HepG2 (cell line): ENCODE data around the gene BRSK2. TPM values are rescaled to one million over a fixed set of nuclear protein-coding genes. Genes with fewer than 3 reads are reported as not detected.

Experiments
- ATAC-seq: fragments of 200-7000 bp; cut with Tn5 transposase; 3 replicates; pipeline ENCODE4 v1.9.1; 2020; ENCODE audit warnings: mild to moderate bottlenecking, moderate library complexity
- BruUV-seq: library from RNA; stranded (reverse); fragments of 400-500 nt; replicated peaks from 2 replicates; lab custom pipeline; 2021; lab: Mats Ljungman, UMichigan
- CTCF ChIA-PET: fragments of 300-600 bp; formaldehyde crosslinking; extraction: SDS; loops from one replicate; lab custom pipeline; 2021; ENCODE audit warnings: low total read pairs, inconsistent platforms, low intra/inter-chr PET ratio; lab: Yijun Ruan, JAX
- POLR2A ChIA-PET: fragments of 350-600 bp; sonication (Branson Sonifier 250); formaldehyde crosslinking; loops from one replicate; lab custom pipeline; 2020; ENCODE audit warnings: antibody characterized with exemption, inconsistent platforms; lab: Yijun Ruan, JAX
- DNase-seq: peaks from one replicate; pipeline ENCODE4 v3.0.0-alpha.2; 2015; ENCODE audit warnings: low spot score
- FAIRE-seq: peaks from 3 replicates; lab custom pipeline; 2011; peaks lifted over from hg19 to GRCh38; lab: Jason Lieb, UNC
- H2AFZ ChIP-seq: one replicate; pipeline ENCODE4 v1.6.1; 2011; ENCODE audit warnings: low read length, inconsistent platforms
- H3K27ac ChIP-seq: fragments of 300-600 bp; 3 replicates; pipeline ENCODE4 v1.8.0; 2011; ENCODE audit warnings: mixed run types, mild to moderate bottlenecking, mixed read lengths, low read length, inconsistent platforms; ENCODE audit not compliant: insufficient read depth; ENCODE audit errors: extremely low read length
- H3K27me3 ChIP-seq, 2 experiments: fragments of 200-600 bp in 1 of 2; 2 replicates in 1 of 2; 3 replicates in 1 of 2; pipeline versions ENCODE4 v1.6.0 to v1.8.0; 2011; ENCODE audit warnings: low read length in 2 of 2, mild to moderate bottlenecking in 2 of 2, moderate library complexity in 2 of 2, inconsistent platforms in 1 of 2; ENCODE audit not compliant: insufficient read depth in 2 of 2, control insufficient read depth in 1 of 2
- H3K36me3 ChIP-seq, 2 experiments: fragments of 200-600 bp in 1 of 2; replicated peaks in 1 of 2; 2 replicates in 1 of 2; 3 replicates in 1 of 2; pipeline versions ENCODE4 v1.5.1 to v1.8.0; 2011; ENCODE audit warnings: low read length in 2 of 2, inconsistent platforms in 1 of 2; ENCODE audit not compliant: insufficient read depth in 2 of 2, control insufficient read depth in 1 of 2
- H3K4me1 ChIP-seq: 2 replicates; pipeline ENCODE4 v1.5.1; 2012; ENCODE audit warnings: low read length, inconsistent platforms; ENCODE audit not compliant: insufficient read depth
- H3K4me2 ChIP-seq: 2 replicates; pipeline ENCODE4 v1.6.0; 2011; ENCODE audit warnings: low read depth, low read length, inconsistent platforms
- H3K4me3 ChIP-seq, 3 experiments: fragments of 200-600 bp in 1 of 3; sonication (generic), shearing (Covaris generic) in 1 of 3; replicated peaks in 1 of 3; 2 replicates each; pipeline ENCODE4 v1.5.1; 2011 to 2016; ENCODE audit warnings: low read length in 3 of 3, inconsistent platforms in 2 of 3, low read depth in 2 of 3, mild to moderate bottlenecking in 2 of 3, control low read depth in 1 of 3, mixed read lengths in 1 of 3; ENCODE audit not compliant: insufficient read depth in 1 of 3
- H3K79me2 ChIP-seq: one replicate; pipeline ENCODE4 v1.6.1; 2011; ENCODE audit warnings: low read length, inconsistent platforms; ENCODE audit not compliant: insufficient read depth
- H3K9ac ChIP-seq: 2 replicates; pipeline ENCODE4 v1.6.0; 2011; ENCODE audit warnings: mild to moderate bottlenecking, low read depth, low read length, inconsistent platforms; ENCODE audit not compliant: insufficient read depth
- H3K9me3 ChIP-seq: 2 replicates; pipeline ENCODE4 v1.5.1; 2012; ENCODE audit warnings: mild to moderate bottlenecking, low read length
- H4K20me1 ChIP-seq: 2 replicates; pipeline ENCODE4 v1.6.0; 2011; ENCODE audit warnings: inconsistent platforms, mild to moderate bottlenecking, low read length, moderate library complexity; ENCODE audit not compliant: insufficient read depth
- BRF2 ChIP-seq: sonication (generic); formaldehyde crosslinking; IDR thresholded peaks from 2 replicates; pipeline ENCODE4 v1.8.1; 2022; ENCODE audit warnings: mild to moderate bottlenecking, missing genetic modification reagents
- GATAD2A ChIP-seq: IDR thresholded peaks from 2 replicates; pipeline ENCODE4 v1.6.1; 2016
- HIVEP1 ChIP-seq: sonication (generic); formaldehyde crosslinking; IDR thresholded peaks from 2 replicates; pipeline ENCODE4 v1.4.0; 2020; ENCODE audit warnings: mild to moderate bottlenecking, missing genetic modification reagents
- KLF15 ChIP-seq: sonication (generic); formaldehyde crosslinking; IDR thresholded peaks from 2 replicates; pipeline ENCODE4 v1.8.1; 2023; ENCODE audit warnings: borderline replicate concordance, mild to moderate bottlenecking, inconsistent platforms, missing genetic modification reagents, mixed read lengths
- NBN ChIP-seq: fragments of 450-650 bp; conservative IDR thresholded peaks from 2 replicates; pipeline ENCODE4 v1.6.1; 2017
- REST ChIP-seq, 2 experiments: IDR thresholded peaks; 2 replicates each; pipeline ENCODE4 v1.6.1; 2011 to 2012; ENCODE audit warnings: low read length in 2 of 2, borderline replicate concordance in 1 of 2, low read depth in 1 of 2, mild to moderate bottlenecking in 1 of 2, moderate library complexity in 1 of 2
- ZBTB43 ChIP-seq: sonication (generic); formaldehyde crosslinking; conservative IDR thresholded peaks from 2 replicates; pipeline ENCODE4 v1.4.0; 2020; ENCODE audit warnings: missing genetic modification reagents
- ZFP41 ChIP-seq: sonication (generic); formaldehyde crosslinking; IDR thresholded peaks from 2 replicates; pipeline ENCODE4 v1.4.0; 2020; ENCODE audit warnings: mild to moderate bottlenecking, missing genetic modification reagents, borderline replicate concordance
- ZNF234 ChIP-seq: sonication (generic); formaldehyde crosslinking; conservative IDR thresholded peaks from 2 replicates; pipeline ENCODE4 v1.5.1; 2020; ENCODE audit warnings: mild to moderate bottlenecking, missing genetic modification reagents
- ZNF660 ChIP-seq: sonication (generic); formaldehyde crosslinking; IDR thresholded peaks from 2 replicates; pipeline ENCODE4 v1.5.1; 2020; ENCODE audit warnings: mild to moderate bottlenecking, low read depth, missing genetic modification reagents, borderline replicate concordance
- WGBS: methylation state at CpG from one replicate; pipeline ENCODE4 v1.1.6; 2017; ENCODE audit warnings: low lambda C conversion rate; 5-methylcytosine and 5-hydroxymethylcytosine counted together
- in situ Hi-C: cut with HindIII; loops from 2 replicates; pipeline ENCODE4 v1.10.0; 2017; ENCODE audit warnings: low pct_unique_long_range_greater_than_20kb; ENCODE audit not compliant: extremely low pct_ligation_motif_present
- intact Hi-C: fragments of 100-400 bp; cut with micrococcal nuclease; formaldehyde crosslinking; loops from one replicate; pipeline ENCODE4 v1.10.0; 2022; ENCODE audit not compliant: unreplicated experiment
- polyA plus RNA-seq, 8 experiments: library from polyadenylated mRNA; depleted of rRNA in 3 of 8; stranded (reverse) in 7 of 8; unstranded in 1 of 8; fragments of >200 nt; fragmentation: Illumina TruSeq in 4 of 8; extraction: Trizol in 4 of 8; gene quantifications; 2 replicates each; pipeline versions ENCODE4 v1.2.1 to v1.2.3, GENCODE V29; 2011 to 2016; ENCODE audit warnings: low read depth in 4 of 8, missing spikeins in 1 of 8, mixed read lengths in 1 of 8; ENCODE audit not compliant: insufficient read depth in 1 of 8
- total RNA-seq, 5 experiments: library from RNA; depleted of rRNA; stranded (reverse); fragments of >200 nt; fragmentation: Illumina TruSeq; extraction: Trizol; gene quantifications; 2 replicates each; pipeline ENCODE4 v1.2.3, GENCODE V29; 2016; ENCODE audit warnings: low read depth in 1 of 5
- TF ChIP-seq, protein P1 (sequence below): sonication (generic); formaldehyde crosslinking; IDR thresholded peaks from 2 replicates; pipeline ENCODE4 v1.4.0; 2020; ENCODE audit warnings: missing genetic modification reagents
- TF ChIP-seq, protein P2 (sequence below): sonication (generic); formaldehyde crosslinking; IDR thresholded peaks from 2 replicates; pipeline ENCODE4 v1.5.1; 2020; ENCODE audit warnings: missing genetic modification reagents, mild to moderate bottlenecking, borderline replicate concordance

The BRSK2 gene
- total and polyA plus RNA-seq, 2 of the 13 experiments (the other 11 are each of a cell fraction or from before 2014, with no cell fraction given), result 0.74 to 1.1 TPM

DNA sequence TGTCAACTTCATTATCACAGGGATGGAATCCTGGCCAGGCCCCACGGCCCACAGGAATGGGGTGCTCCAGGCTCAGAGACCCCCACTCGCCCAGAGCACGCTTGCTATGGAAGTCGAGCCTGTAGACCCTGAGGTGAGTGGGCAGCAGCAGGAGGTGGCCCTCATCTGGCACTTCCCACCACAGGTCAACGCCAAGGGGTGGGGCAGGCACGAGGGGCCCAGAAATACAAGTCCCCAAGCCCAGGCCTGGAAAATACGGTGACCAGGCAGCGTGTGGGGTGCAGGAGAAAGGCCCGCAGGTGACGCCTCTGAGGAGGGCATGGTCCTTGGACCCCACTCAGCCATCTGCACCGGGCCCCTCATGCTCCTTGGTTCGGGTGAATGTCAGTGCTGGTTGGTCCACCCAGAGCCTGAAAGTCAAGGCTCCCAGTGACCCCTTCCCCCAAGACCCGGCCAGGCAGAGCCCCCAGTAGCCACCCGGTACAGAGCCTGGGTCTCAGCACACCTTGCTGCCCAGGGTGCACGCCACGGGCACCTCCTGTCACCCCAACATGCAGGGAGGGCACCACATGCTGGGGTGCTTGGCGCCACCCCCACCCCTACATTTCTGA is 94.4 kb downstream of the BRSK2 start (continued):
- TF ChIP-seq REST (IDR thresholded peaks at IDR 0.05; ENCODE audit: borderline replicate concordance in 1 of 2, low read depth in 1 of 2, low read length in 2 of 2), result no peak
- TF ChIP-seq KLF15 (CRISPR knock-in tag), result no peak
- no peak for TF ChIP-seq NBN
- no peak for TF ChIP-seq BRF2 (CRISPR knock-in tag)

GRCh38 chr11:1484695-1485503 is 95.2 kb downstream of the BRSK2 start:
- Histone ChIP-seq H3K79me2 (no peaks in the 10 kb centered on the region), H3K27me3 (no peaks in the 10 kb centered on the region), H2AFZ (no peak overlapping the region), H3K27ac (no peak overlapping the region), H4K20me1 (peaks cover 11% of the 10 kb centered on the region; the same call in 1 of the 2 replicates), H3K4me1 (no peaks in the 10 kb centered on the region), H3K9ac (no peak overlapping the region), H3K4me3 (no peak overlapping the region), H3K36me3 (peaks cover 4 to 5% of the 10 kb centered on the region in 2 experiments; a peak in 4 of 5 replicates), H3K9me3 (no peaks in the 10 kb centered on the region), H3K4me2 (no peak overlapping the region)
- FAIRE-seq, result no peak
- ChIA-PET CTCF (no interaction called here), POLR2A (no interaction called here)
- in situ Hi-C loops (no loop called here), intact Hi-C loops (no loop called here)
- DNase-seq, result no peak
- 86% methylated on average over 12 of the region's 20 CpGs for WGBS
- ATAC-seq, result no peak
- BruUV-seq, result no TSS peak
- no peak for TF ChIP-seq ZNF234 (CRISPR knock-in tag)
- no peak for TF ChIP-seq GATAD2A (CRISPR knock-in tag)
- TF ChIP-seq, protein P1, sequence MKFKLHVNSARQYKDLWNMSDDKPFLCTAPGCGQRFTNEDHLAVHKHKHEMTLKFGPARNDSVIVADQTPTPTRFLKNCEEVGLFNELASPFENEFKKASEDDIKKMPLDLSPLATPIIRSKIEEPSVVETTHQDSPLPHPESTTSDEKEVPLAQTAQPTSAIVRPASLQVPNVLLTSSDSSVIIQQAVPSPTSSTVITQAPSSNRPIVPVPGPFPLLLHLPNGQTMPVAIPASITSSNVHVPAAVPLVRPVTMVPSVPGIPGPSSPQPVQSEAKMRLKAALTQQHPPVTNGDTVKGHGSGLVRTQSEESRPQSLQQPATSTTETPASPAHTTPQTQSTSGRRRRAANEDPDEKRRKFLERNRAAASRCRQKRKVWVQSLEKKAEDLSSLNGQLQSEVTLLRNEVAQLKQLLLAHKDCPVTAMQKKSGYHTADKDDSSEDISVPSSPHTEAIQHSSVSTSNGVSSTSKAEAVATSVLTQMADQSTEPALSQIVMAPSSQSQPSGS, result no peak
- no peak for TF ChIP-seq ZNF660 (CRISPR knock-in tag)
- TF ChIP-seq, protein P2, sequence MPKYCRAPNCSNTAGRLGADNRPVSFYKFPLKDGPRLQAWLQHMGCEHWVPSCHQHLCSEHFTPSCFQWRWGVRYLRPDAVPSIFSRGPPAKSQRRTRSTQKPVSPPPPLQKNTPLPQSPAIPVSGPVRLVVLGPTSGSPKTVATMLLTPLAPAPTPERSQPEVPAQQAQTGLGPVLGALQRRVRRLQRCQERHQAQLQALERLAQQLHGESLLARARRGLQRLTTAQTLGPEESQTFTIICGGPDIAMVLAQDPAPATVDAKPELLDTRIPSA (CRISPR knock-in tag), result no peak
- TF ChIP-seq ZFP41 (CRISPR knock-in tag), result no peak
- TF ChIP-seq HIVEP1 (CRISPR knock-in tag), result no peak
- TF ChIP-seq ZBTB43 (CRISPR knock-in tag), result no peak
